K562 (cell line): ENCODE data around the gene ELOB. TPM values are rescaled to one million over a fixed set of nuclear protein-coding genes. Genes with fewer than 3 reads are reported as not detected.

ENCODE experiments used
- ATAC-seq: fragments of 200-7000 bp; cut with Tn5 transposase; 3 replicates; pipeline ENCODE4 v1.9.1; 2020; ENCODE audit warnings: moderate library complexity
- BruUV-seq: library from RNA; stranded (reverse); fragments of 400-500 nt; replicated peaks from 2 replicates; lab custom pipeline; 2021; lab: Mats Ljungman, UMichigan
- CTCF ChIA-PET: fragments of 300-600 bp; formaldehyde crosslinking; extraction: SDS; loops from one replicate; lab custom pipeline; 2021; ENCODE audit warnings: low intra/inter-chr PET ratio; lab: Yijun Ruan, JAX
- POLR2A ChIA-PET: fragments of 300-600, 350-650 bp; sonication (Branson Sonifier 250); formaldehyde crosslinking; extraction: SDS; loops from one replicate; lab custom pipeline; 2021; ENCODE audit warnings: antibody characterized with exemption, inconsistent platforms; lab: Yijun Ruan, JAX
- DNase-seq, 4 experiments: peaks; one replicate each; pipeline versions ENCODE4 v3.0.0 to v3.0.0-alpha.2; 2011 to 2018; ENCODE audit warnings: low spot score in 3 of 4, mixed read lengths in 3 of 4; ENCODE audit errors: extremely low read depth in 1 of 4
- FAIRE-seq: peaks from 2 replicates; lab custom pipeline; 2011; peaks lifted over from hg19 to GRCh38; lab: Jason Lieb, UNC
- H2AFZ ChIP-seq: 2 replicates; pipeline ENCODE4 v1.6.0; 2011; ENCODE audit warnings: low read depth, low read length, control low read depth, inconsistent platforms
- H3K27ac ChIP-seq: fragments of 200-600 bp; 3 replicates; pipeline ENCODE4 v1.8.0; 2011; ENCODE audit warnings: low read depth, mild to moderate bottlenecking, control low read depth, inconsistent platforms, low read length, moderate library complexity, mixed read lengths; ENCODE audit errors: extremely low read depth
- H3K27me3 ChIP-seq, 2 experiments: fragments of 300-600 bp in 1 of 2; 2 replicates in 1 of 2; 3 replicates in 1 of 2; pipeline versions ENCODE4 v1.6.0 to v1.8.0; 2011; ENCODE audit warnings: inconsistent platforms in 2 of 2, low read length in 2 of 2, mild to moderate bottlenecking in 1 of 2, mixed read lengths in 1 of 2, moderate library complexity in 1 of 2; ENCODE audit not compliant: control insufficient read depth in 2 of 2, insufficient read depth in 2 of 2
- H3K36me3 ChIP-seq: fragments of 300-600 bp; 3 replicates; pipeline ENCODE4 v1.8.0; 2011; ENCODE audit warnings: mild to moderate bottlenecking, low read length, inconsistent platforms; ENCODE audit not compliant: control insufficient read depth, insufficient read depth
- H3K4me1 ChIP-seq, 2 experiments: fragments of 200-600 bp in 1 of 2; replicated peaks in 1 of 2; 2 replicates in 1 of 2; 3 replicates in 1 of 2; pipeline versions ENCODE4 v1.5.1 to v1.8.0; 2011; ENCODE audit warnings: inconsistent platforms in 2 of 2, low read length in 2 of 2, mild to moderate bottlenecking in 1 of 2, mixed read lengths in 1 of 2, moderate library complexity in 1 of 2; ENCODE audit not compliant: control insufficient read depth in 2 of 2, insufficient read depth in 2 of 2
- H3K4me2 ChIP-seq: 2 replicates; pipeline ENCODE4 v1.6.1; 2011; ENCODE audit warnings: low read length, control low read depth, inconsistent platforms, mixed read lengths; ENCODE audit not compliant: insufficient read depth
- H3K4me3 ChIP-seq: fragments of 200-600 bp; sonication (generic), shearing (Covaris generic); 2 replicates; pipeline ENCODE4 v1.5.1; 2016; ENCODE audit warnings: control low read depth, inconsistent platforms
- H3K79me2 ChIP-seq: fragments of 200-600 bp; 3 replicates; pipeline ENCODE4 v1.8.0; 2011; ENCODE audit warnings: low read length, inconsistent platforms; ENCODE audit not compliant: control insufficient read depth, insufficient read depth
- H3K9ac ChIP-seq, 2 experiments: 2 replicates each; pipeline versions ENCODE4 v1.6.0 to v1.6.1; 2011; ENCODE audit warnings: low read depth in 2 of 2, low read length in 2 of 2, control low read depth in 1 of 2, inconsistent platforms in 1 of 2, mild to moderate bottlenecking in 1 of 2, mixed read lengths in 1 of 2; ENCODE audit not compliant: insufficient read depth in 1 of 2
- H3K9me1 ChIP-seq: one replicate; pipeline ENCODE4 v1.6.0; 2011; ENCODE audit warnings: inconsistent platforms, mild to moderate bottlenecking, low read length, moderate library complexity; ENCODE audit not compliant: control insufficient read depth, insufficient read depth
- H3K9me3 ChIP-seq: replicated peaks from 2 replicates; pipeline ENCODE4 v1.5.1; 2011; ENCODE audit warnings: low read depth, low read length, inconsistent platforms; ENCODE audit not compliant: control insufficient read depth, insufficient read depth
- H4K20me1 ChIP-seq: replicated peaks from 2 replicates; pipeline ENCODE4 v1.6.1; 2011; ENCODE audit warnings: low read length, inconsistent platforms, mixed read lengths; ENCODE audit not compliant: control insufficient read depth, insufficient read depth
- ATF4 ChIP-seq: fragments of 450-650 bp; formaldehyde crosslinking; IDR thresholded peaks from 2 replicates; pipeline ENCODE4 v1.4.0; 2022; ENCODE audit warnings: mild to moderate bottlenecking, moderate library complexity
- BMI1 ChIP-seq: fragments of 150-350 bp; IDR thresholded peaks from 2 replicates; pipeline ENCODE4 v1.6.1; 2014; ENCODE audit warnings: low read length
- ELK3 ChIP-seq: fragments of 450-650 bp; formaldehyde crosslinking; IDR thresholded peaks from 2 replicates; pipeline ENCODE4 v1.4.0; 2020; ENCODE audit warnings: mild to moderate bottlenecking
- FOXA3 ChIP-seq, 2 experiments: fragments of 450-650 bp in 1 of 2; sonication (generic) in 1 of 2; formaldehyde crosslinking; IDR thresholded peaks in 1 of 2; conservative IDR thresholded peaks in 1 of 2; 2 replicates each; pipeline versions ENCODE4 v1.4.0 to v1.8.0; 2020 to 2022; ENCODE audit warnings: mild to moderate bottlenecking in 2 of 2, missing genetic modification reagents in 1 of 2
- NCOA6 ChIP-seq: fragments of 450-650 bp; IDR thresholded peaks from 2 replicates; pipeline ENCODE4 v1.6.1; 2017; ENCODE audit warnings: mild to moderate bottlenecking
- NEUROD1 ChIP-seq: fragments of 150-350 bp; IDR thresholded peaks from 2 replicates; pipeline ENCODE4 v1.6.1; 2014; ENCODE audit warnings: borderline replicate concordance, low read length, low read depth; ENCODE audit not compliant: partially characterized antibody
- THRAP3 ChIP-seq: fragments of 450-650 bp; IDR thresholded peaks from 2 replicates; pipeline ENCODE4 v1.6.1; 2016; ENCODE audit warnings: mild to moderate bottlenecking, inconsistent platforms, borderline replicate concordance
- ZKSCAN1 ChIP-seq: fragments of 150-350 bp; IDR thresholded peaks from 2 replicates; pipeline ENCODE4 v1.6.1; 2016; ENCODE audit warnings: low read depth, low read length
- ZNF134 ChIP-seq: fragments of 250-450 bp; sonication (Bioruptor Pico); conservative IDR thresholded peaks from 2 replicates; pipeline ENCODE4 v1.4.0; 2020
- ZNF77 ChIP-seq: fragments of 250-450 bp; sonication (Bioruptor Pico); IDR thresholded peaks from 2 replicates; pipeline ENCODE4 v1.5.0; 2020
- ZNF830 ChIP-seq: fragments of 250-450 bp; sonication (Bioruptor Pico); IDR thresholded peaks from 2 replicates; pipeline ENCODE4 v1.5.0; 2021; ENCODE audit warnings: mild to moderate bottlenecking
- ZSCAN29 ChIP-seq: fragments of 450-650 bp; IDR thresholded peaks from 2 replicates; pipeline ENCODE4 v1.6.1; 2017
- WGBS: fragments of 100-300 bp; shearing (Covaris generic); methylation state at CpG from one replicate; pipeline ENCODE4 v1.1.6; 2016; ENCODE audit warnings: low coverage, mixed read lengths; ENCODE audit not compliant: insufficient coverage; ENCODE audit errors: missing lambda C conversion rate; 5-methylcytosine and 5-hydroxymethylcytosine counted together
- in situ Hi-C: fragments of 300-500 bp; cut with MboI; formaldehyde crosslinking; loops from 4 replicates; pipeline ENCODE4 v1.15.0; 2018; ENCODE audit warnings: inconsistent platforms, mixed read lengths
- intact Hi-C: fragments of 100-400 bp; cut with micrococcal nuclease; formaldehyde crosslinking; loops from 2 replicates; pipeline ENCODE4 v1.14.2; 2022
- polyA plus RNA-seq, 8 experiments: library from polyadenylated mRNA; depleted of rRNA in 4 of 8; stranded (reverse) in 5 of 8; unstranded in 3 of 8; fragments of >200 nt; fragmentation: Nextera tagmentation in 2 of 8; fragmentation: Illumina TruSeq in 1 of 8; extraction: Ambion mirVana in 2 of 8; extraction: Trizol in 1 of 8; gene quantifications; 2 replicates each; pipeline versions ENCODE4 v1.2.1 to v1.2.3, GENCODE V29; 2011 to 2014; ENCODE audit warnings: inconsistent platforms in 1 of 8, missing spikeins in 1 of 8
- total RNA-seq, 7 experiments: library from RNA; depleted of rRNA in 6 of 7; stranded (reverse); fragments of >200 nt in 6 of 7; fragmentation: Illumina TruSeq in 2 of 7; extraction: Trizol in 2 of 7; gene quantifications; 2 replicates each; pipeline versions ENCODE4 v1.2.1 to v1.2.3, GENCODE V29; 2011 to 2021; ENCODE audit warnings: low replicate concordance in 1 of 7
- TF ChIP-seq, protein P1 (sequence below): fragments of 450-650 bp; IDR thresholded peaks from 2 replicates; pipeline ENCODE4 v1.6.1; 2016; ENCODE audit warnings: low read depth, mild to moderate bottlenecking, moderate library complexity
- TF ChIP-seq, protein P2 (sequence below), 2 experiments: fragments of 450-650 bp in 1 of 2; IDR thresholded peaks; 2 replicates each; pipeline ENCODE4 v1.6.1; 2011 to 2017; ENCODE audit warnings: low read depth in 2 of 2, antibody characterized with exemption in 1 of 2, borderline replicate concordance in 1 of 2, low read length in 1 of 2, mild to moderate bottlenecking in 1 of 2, mixed read lengths in 1 of 2; ENCODE audit not compliant: control insufficient read depth in 1 of 2

ELOB gene
- total and polyA plus RNA-seq, 9 of the 15 experiments (the other 6 are each of a cell fraction or from before 2014, with no cell fraction given): 63.2 to 791 (median 237) TPM

- peaks cover 17% of the 10 kb centered on the region; the same call in 2 of the 3 replicates for H3K36me3 ChIP-seq
- H3K27me3 ChIP-seq: no peaks in the 10 kb centered on the region
- H4K20me1 ChIP-seq: peaks cover 1% of the 10 kb centered on the region; the same call in 1 of the 2 replicates
- no peaks in the 10 kb centered on the region for H3K9me1 ChIP-seq
- TF ChIP-seq, protein P1, sequence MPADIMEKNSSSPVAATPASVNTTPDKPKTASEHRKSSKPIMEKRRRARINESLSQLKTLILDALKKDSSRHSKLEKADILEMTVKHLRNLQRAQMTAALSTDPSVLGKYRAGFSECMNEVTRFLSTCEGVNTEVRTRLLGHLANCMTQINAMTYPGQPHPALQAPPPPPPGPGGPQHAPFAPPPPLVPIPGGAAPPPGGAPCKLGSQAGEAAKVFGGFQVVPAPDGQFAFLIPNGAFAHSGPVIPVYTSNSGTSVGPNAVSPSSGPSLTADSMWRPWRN: no peak
- TF ChIP-seq ZNF77 (CRISPR knock-in tag) (no peak), FOXA3 (CRISPR knock-in tag; conservative IDR thresholded peaks at IDR 0.05 in 1 of 2, IDR thresholded peaks at IDR 0.05 in 1 of 2) (no peak), ZNF830 (CRISPR knock-in tag) (no peak), NEUROD1 (no peak), ATF4 (CRISPR knock-in tag) (no peak), ZNF134 (CRISPR knock-in tag) (no peak), ZKSCAN1 (no peak), NCOA6 (no peak), ZSCAN29 (no peak), BMI1 (no peak), THRAP3 (no peak), ELK3 (CRISPR knock-in tag) (no peak)
- TF ChIP-seq, protein P2, sequence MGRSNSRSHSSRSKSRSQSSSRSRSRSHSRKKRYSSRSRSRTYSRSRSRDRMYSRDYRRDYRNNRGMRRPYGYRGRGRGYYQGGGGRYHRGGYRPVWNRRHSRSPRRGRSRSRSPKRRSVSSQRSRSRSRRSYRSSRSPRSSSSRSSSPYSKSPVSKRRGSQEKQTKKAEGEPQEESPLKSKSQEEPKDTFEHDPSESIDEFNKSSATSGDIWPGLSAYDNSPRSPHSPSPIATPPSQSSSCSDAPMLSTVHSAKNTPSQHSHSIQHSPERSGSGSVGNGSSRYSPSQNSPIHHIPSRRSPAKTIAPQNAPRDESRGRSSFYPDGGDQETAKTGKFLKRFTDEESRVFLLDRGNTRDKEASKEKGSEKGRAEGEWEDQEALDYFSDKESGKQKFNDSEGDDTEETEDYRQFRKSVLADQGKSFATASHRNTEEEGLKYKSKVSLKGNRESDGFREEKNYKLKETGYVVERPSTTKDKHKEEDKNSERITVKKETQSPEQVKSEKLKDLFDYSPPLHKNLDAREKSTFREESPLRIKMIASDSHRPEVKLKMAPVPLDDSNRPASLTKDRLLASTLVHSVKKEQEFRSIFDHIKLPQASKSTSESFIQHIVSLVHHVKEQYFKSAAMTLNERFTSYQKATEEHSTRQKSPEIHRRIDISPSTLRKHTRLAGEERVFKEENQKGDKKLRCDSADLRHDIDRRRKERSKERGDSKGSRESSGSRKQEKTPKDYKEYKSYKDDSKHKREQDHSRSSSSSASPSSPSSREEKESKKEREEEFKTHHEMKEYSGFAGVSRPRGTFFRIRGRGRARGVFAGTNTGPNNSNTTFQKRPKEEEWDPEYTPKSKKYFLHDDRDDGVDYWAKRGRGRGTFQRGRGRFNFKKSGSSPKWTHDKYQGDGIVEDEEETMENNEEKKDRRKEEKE (IDR thresholded peaks at IDR 0.05; ENCODE audit: borderline replicate concordance in 1 of 2, control insufficient read depth in 1 of 2, low read depth in 2 of 2, low read length in 1 of 2): no peak
- no peak for FAIRE-seq
- DNase-seq: no peak
- CTCF ChIA-PET: interaction anchor here (0.6 kb wide), 1 partner anchor 10 kb away, joined by 3 read pairs; no protein-coding TSS in a partner anchor
- 90% methylated on average over 7 of the region's 7 CpGs for WGBS
- intact Hi-C loops (no loop called here), in situ Hi-C loops (no loop called here)
- peaks cover 11 to 27% of the 10 kb centered on the region in 2 experiments for H3K4me1 ChIP-seq
- no peaks in the 10 kb centered on the region for H3K9me3 ChIP-seq
- peak overlapping the region in 1 of 2 experiments; percentile 76; a peak in 2 of 4 replicates for H3K9ac ChIP-seq
- H3K27ac ChIP-seq: no peak overlapping the region
- H2AFZ ChIP-seq: no peak overlapping the region
- BruUV-seq: no TSS peak
- ATAC-seq: no peak
- peaks cover 29% of the 10 kb centered on the region for H3K79me2 ChIP-seq
- H3K4me3 ChIP-seq: no peak overlapping the region
- POLR2A ChIA-PET: interaction anchor here (0.9 to 5.6 kb wide), 2 partner anchors 9 to 21 kb away, joined by 3 to 51 read pairs; no protein-coding TSS in a partner anchor
- no peak overlapping the region for H3K4me2 ChIP-seq
Observed at GRCh38 chr16:2748757-2749455, 28.2 kb downstream of the ELOB start.
